NCI-H2227 (cell line): ENCODE data around the gene NKX1-1.
"Not testable (repeated sequence)": the region's sequence is repeated elsewhere in the genome, so short reads cannot be mapped to it uniquely, and the experiment has no call there.

Experiments used
- DNase-seq: peaks from one replicate; lab custom pipeline; 2025; ENCODE audit not compliant: unreplicated experiment; lab: John Stamatoyannopoulos, UW

The NKX1-1 gene

GRCh38 chr4:1405636-1406393 lies 427 bp downstream of the NKX1-1 start:
- DNase-seq: no peak

GRCh38 chr4:1405254-1405635 lies 997 bp downstream of the NKX1-1 start:
- no peak for DNase-seq

GRCh38 chr4:1404573-1405253 lies 1.5 kb downstream of the NKX1-1 start:
- DNase-seq: no peak

- DNase-seq: no peak
Observed at GRCh38 chr4:1403591-1404572, 2.4 kb downstream of the NKX1-1 start.

GRCh38 chr4:1403177-1403583 lies 3.1 kb downstream of the NKX1-1 start:
- no peak for DNase-seq

- DNase-seq: no peak
Observed at GRCh38 chr4:1402516-1403091, 3.6 kb downstream of the NKX1-1 start.

GRCh38 chr4:1402021-1402515 lies 4.2 kb downstream of the NKX1-1 start:
- no peak for DNase-seq

- DNase-seq: no peak
Observed at GRCh38 chr4:1401409-1402020, 4.7 kb downstream of the NKX1-1 start.

- DNase-seq: no peak
Observed at GRCh38 chr4:1400831-1401408, 5.3 kb downstream of the NKX1-1 start.

- no peak for DNase-seq
Observed at GRCh38 chr4:1400191-1400805, 5.9 kb downstream of the NKX1-1 start.

- no peak for DNase-seq
Observed at GRCh38 chr4:1399508-1400190, 6.6 kb downstream of the NKX1-1 start.

- no peak for DNase-seq
Observed at GRCh38 chr4:1398681-1399507, 7.3 kb downstream of the NKX1-1 start.

- DNase-seq: no peak
Observed at GRCh38 chr4:1396806-1397455, 9.3 kb downstream of the NKX1-1 start.

GRCh38 chr4:1395941-1396805 lies 10.1 kb downstream of the NKX1-1 start:
- DNase-seq: no peak

GRCh38 chr4:1395389-1395820 lies 10.8 kb downstream of the NKX1-1 start:
- DNase-seq: not testable (repeated sequence)

- DNase-seq: not testable (repeated sequence)
Observed at GRCh38 chr4:1394554-1395388, 11.5 kb downstream of the NKX1-1 start.
